Lung (tissue), 12 donors: ENCODE measurements around the gene CD22. TPM values are rescaled to one million over a fixed set of nuclear protein-coding genes. Genes with fewer than 3 reads are reported as not detected.

Experiments used
- ATAC-seq: fragments of 200-7000 bp; cut with Tn5 transposase; one replicate; pipeline ENCODE4 v1.9.1; 2020; ENCODE audit warnings: moderate number of reproducible peaks; ENCODE audit not compliant: insufficient read depth, low FRiP score
- DNase-seq, 3 donors: peaks; one replicate each; pipeline ENCODE4 v3.0.0-alpha.2; 2013 to 2017
- H3K27ac ChIP-seq, 2 donors: one replicate each; pipeline ENCODE4 v1.5.1; 2013; ENCODE audit warnings: mild to moderate bottlenecking in 2 of 2, moderate library complexity in 2 of 2, control low read depth in 1 of 2, inconsistent platforms in 1 of 2, low read depth in 1 of 2, low read length in 1 of 2
- H3K27me3 ChIP-seq, 3 donors: one replicate each; pipeline ENCODE4 v1.5.1; 2013; ENCODE audit warnings: low read length in 2 of 3; ENCODE audit not compliant: control insufficient read depth in 3 of 3, insufficient read depth in 3 of 3
- H3K36me3 ChIP-seq, 4 donors: one replicate each; pipeline ENCODE4 v1.5.1; 2013; ENCODE audit warnings: low read length in 4 of 4, mild to moderate bottlenecking in 1 of 4, moderate library complexity in 1 of 4; ENCODE audit not compliant: control insufficient read depth in 4 of 4, insufficient read depth in 4 of 4
- H3K4me1 ChIP-seq, 5 donors: one replicate each; pipeline ENCODE4 v1.5.1; 2013; ENCODE audit warnings: low read length in 5 of 5, mild to moderate bottlenecking in 2 of 5, moderate library complexity in 1 of 5; ENCODE audit not compliant: control insufficient read depth in 5 of 5, insufficient read depth in 5 of 5
- H3K4me3 ChIP-seq: one replicate; pipeline ENCODE4 v1.5.1; 2013; ENCODE audit warnings: mild to moderate bottlenecking, control low read depth, moderate library complexity
- H3K9ac ChIP-seq, 2 donors: one replicate each; pipeline ENCODE4 v1.5.1; 2013; ENCODE audit warnings: low read length in 2 of 2, control low read depth in 1 of 2; ENCODE audit not compliant: insufficient read depth in 1 of 2
- H3K9me3 ChIP-seq, 4 donors: one replicate each; pipeline ENCODE4 v1.5.1; 2013; ENCODE audit warnings: low read length in 3 of 4, mild to moderate bottlenecking in 1 of 4, moderate library complexity in 1 of 4; ENCODE audit not compliant: control insufficient read depth in 4 of 4, insufficient read depth in 3 of 4
- CTCF ChIP-seq: IDR thresholded peaks from 2 replicates; pipeline ENCODE4 v1.5.1; 2012; ENCODE audit warnings: mild to moderate bottlenecking; ENCODE audit errors: control extremely low read depth, extremely low read depth
- WGBS, 2 donors: extraction: QIAGEN DNeasy Blood & Tissue Kit; methylation state at CpG; one replicate each; pipeline ENCODE4 v1.1.7; 2013; 5-methylcytosine and 5-hydroxymethylcytosine counted together
- polyA plus RNA-seq, 2 donors: library from polyadenylated mRNA; stranded (reverse); fragments of 200-250 nt; gene quantifications; one replicate each; pipeline ENCODE4 v1.2.1, GENCODE V29; 2013
- total RNA-seq, 2 donors: library from RNA; depleted of rRNA in 1 of 2; stranded (reverse); fragments of >200 nt in 1 of 2; gene quantifications; one replicate each; pipeline ENCODE4 v1.2.1, GENCODE V29; 2014 to 2021
- donor health status: control.
- donor health status: control.
- donor health status: Bipolar disorder and iron deficiency.
- donor health status: healthy.
- donor health status: DM: yes; HTN: yes; CAD: no.

The CD22 gene
- total and polyA plus RNA-seq, 4 donors = 4.7 to 53.8 (median 30.7) TPM

GRCh38 chr19:35294328-35294727, 34.7 kb upstream of the CD22 start:
- Histone ChIP-seq H3K27ac (no peak overlapping the region), H3K9me3 (peaks cover 0 to 15% (median 0%) of the 10 kb centered on the region in 4 donors), H3K27me3 (peaks cover 0 to 2% (median 0%) of the 10 kb centered on the region in 3 donors), H3K36me3 (peaks cover 0 to 2% (median 0%) of the 10 kb centered on the region in 4 donors), H3K4me3 (no peak overlapping the region), H3K4me1 (peaks cover 0 to 37% (median 11%) of the 10 kb centered on the region in 5 donors), H3K9ac (no peak overlapping the region)
- 71 to 72% methylated on average over 3 of the region's 3 CpGs for WGBS, 2 donors
- DNase-seq = no peak
- no peak for TF ChIP-seq CTCF
- no peak for ATAC-seq

- Histone ChIP-seq H3K36me3 (peaks cover 0 to 2% (median 0%) of the 10 kb centered on the region in 4 donors), H3K4me1 (peaks cover 0 to 37% (median 11%) of the 10 kb centered on the region in 5 donors), H3K27me3 (peaks cover 0 to 2% (median 0%) of the 10 kb centered on the region in 3 donors), H3K9ac (no peak overlapping the region), H3K27ac (no peak overlapping the region), H3K4me3 (no peak overlapping the region), H3K9me3 (peaks cover 0 to 15% (median 0%) of the 10 kb centered on the region in 4 donors)
- WGBS, 2 donors = 39 to 54% methylated on average over 25 of the region's 25 CpGs
- ATAC-seq (no peak), DNase-seq (peak; percentile 57 to 78 (median 76))
- no peak for TF ChIP-seq CTCF
Measured at GRCh38 chr19:35294859-35295791, 33.9 kb upstream of the CD22 start.

GRCh38 chr19:35295792-35296462, 33.1 kb upstream of the CD22 start:
- H3K4me1 ChIP-seq = peaks cover 0 to 37% (median 11%) of the 10 kb centered on the region in 5 donors
- 20 to 45% methylated on average over 24 of the region's 24 CpGs for WGBS, 2 donors
- H3K27me3 ChIP-seq = peaks cover 0 to 2% (median 0%) of the 10 kb centered on the region in 3 donors
- DNase-seq (no peak), ATAC-seq (no peak)
- no peak overlapping the region for H3K4me3 ChIP-seq
- H3K36me3 ChIP-seq = peaks cover 0 to 2% (median 0%) of the 10 kb centered on the region in 4 donors
- H3K9ac ChIP-seq = no peak overlapping the region
- TF ChIP-seq CTCF = no peak
- H3K9me3 ChIP-seq = peaks cover 0 to 15% (median 0%) of the 10 kb centered on the region in 4 donors
- H3K27ac ChIP-seq = no peak overlapping the region
